ENCODE data around the gene NBEAL2. TPM values are rescaled to one million over a fixed set of nuclear protein-coding genes. Genes with fewer than 3 reads are reported as not detected.

Gene NBEAL2
- total RNA-seq, 1 experiment from 2014 or later = 80.0 TPM

DNA sequence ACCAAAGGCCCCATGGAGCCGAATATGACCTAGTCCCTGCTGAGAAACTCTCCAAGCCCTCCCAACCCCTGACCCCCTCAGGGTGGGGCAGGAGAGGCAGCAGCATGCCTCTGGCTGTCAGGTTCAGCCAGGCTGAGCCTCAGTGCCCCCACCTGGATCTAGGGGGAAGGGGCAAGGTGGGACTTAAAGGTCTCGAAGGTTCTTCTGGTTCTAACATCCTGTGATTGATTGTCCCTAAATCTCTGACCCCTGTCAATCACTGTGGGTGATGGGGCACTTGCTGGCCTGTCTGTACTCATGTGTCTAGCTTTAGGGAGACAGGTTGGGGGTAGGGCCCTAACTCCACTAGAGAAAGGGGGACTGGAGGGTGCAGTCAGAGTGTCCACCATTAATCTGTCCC, 13.8 kb downstream of the NBEAL2 start (continued):
- no peak for TF ChIP-seq ZNF281 (CRISPR knock-in tag; IDR thresholded peaks at IDR 0.05)
- no peak for TF ChIP-seq CREB1 (CRISPR knock-in tag; IDR thresholded peaks at IDR 0.05)

- TF ChIP-seq CBFB (CRISPR knock-in tag; IDR thresholded peaks at IDR 0.05; ENCODE audit: low read depth) = no peak
- no peak for TF ChIP-seq MAX (CRISPR knock-in tag; IDR thresholded peaks at IDR 0.05)
- TF ChIP-seq, protein P1, sequence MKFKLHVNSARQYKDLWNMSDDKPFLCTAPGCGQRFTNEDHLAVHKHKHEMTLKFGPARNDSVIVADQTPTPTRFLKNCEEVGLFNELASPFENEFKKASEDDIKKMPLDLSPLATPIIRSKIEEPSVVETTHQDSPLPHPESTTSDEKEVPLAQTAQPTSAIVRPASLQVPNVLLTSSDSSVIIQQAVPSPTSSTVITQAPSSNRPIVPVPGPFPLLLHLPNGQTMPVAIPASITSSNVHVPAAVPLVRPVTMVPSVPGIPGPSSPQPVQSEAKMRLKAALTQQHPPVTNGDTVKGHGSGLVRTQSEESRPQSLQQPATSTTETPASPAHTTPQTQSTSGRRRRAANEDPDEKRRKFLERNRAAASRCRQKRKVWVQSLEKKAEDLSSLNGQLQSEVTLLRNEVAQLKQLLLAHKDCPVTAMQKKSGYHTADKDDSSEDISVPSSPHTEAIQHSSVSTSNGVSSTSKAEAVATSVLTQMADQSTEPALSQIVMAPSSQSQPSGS (CRISPR knock-in tag; IDR thresholded peaks at IDR 0.05; ENCODE audit: borderline replicate concordance, low read depth) = no peak
- no peak for TF ChIP-seq IRF2 (CRISPR knock-in tag; IDR thresholded peaks at IDR 0.05; ENCODE audit: borderline replicate concordance, low read depth)
- TF ChIP-seq, protein P2, sequence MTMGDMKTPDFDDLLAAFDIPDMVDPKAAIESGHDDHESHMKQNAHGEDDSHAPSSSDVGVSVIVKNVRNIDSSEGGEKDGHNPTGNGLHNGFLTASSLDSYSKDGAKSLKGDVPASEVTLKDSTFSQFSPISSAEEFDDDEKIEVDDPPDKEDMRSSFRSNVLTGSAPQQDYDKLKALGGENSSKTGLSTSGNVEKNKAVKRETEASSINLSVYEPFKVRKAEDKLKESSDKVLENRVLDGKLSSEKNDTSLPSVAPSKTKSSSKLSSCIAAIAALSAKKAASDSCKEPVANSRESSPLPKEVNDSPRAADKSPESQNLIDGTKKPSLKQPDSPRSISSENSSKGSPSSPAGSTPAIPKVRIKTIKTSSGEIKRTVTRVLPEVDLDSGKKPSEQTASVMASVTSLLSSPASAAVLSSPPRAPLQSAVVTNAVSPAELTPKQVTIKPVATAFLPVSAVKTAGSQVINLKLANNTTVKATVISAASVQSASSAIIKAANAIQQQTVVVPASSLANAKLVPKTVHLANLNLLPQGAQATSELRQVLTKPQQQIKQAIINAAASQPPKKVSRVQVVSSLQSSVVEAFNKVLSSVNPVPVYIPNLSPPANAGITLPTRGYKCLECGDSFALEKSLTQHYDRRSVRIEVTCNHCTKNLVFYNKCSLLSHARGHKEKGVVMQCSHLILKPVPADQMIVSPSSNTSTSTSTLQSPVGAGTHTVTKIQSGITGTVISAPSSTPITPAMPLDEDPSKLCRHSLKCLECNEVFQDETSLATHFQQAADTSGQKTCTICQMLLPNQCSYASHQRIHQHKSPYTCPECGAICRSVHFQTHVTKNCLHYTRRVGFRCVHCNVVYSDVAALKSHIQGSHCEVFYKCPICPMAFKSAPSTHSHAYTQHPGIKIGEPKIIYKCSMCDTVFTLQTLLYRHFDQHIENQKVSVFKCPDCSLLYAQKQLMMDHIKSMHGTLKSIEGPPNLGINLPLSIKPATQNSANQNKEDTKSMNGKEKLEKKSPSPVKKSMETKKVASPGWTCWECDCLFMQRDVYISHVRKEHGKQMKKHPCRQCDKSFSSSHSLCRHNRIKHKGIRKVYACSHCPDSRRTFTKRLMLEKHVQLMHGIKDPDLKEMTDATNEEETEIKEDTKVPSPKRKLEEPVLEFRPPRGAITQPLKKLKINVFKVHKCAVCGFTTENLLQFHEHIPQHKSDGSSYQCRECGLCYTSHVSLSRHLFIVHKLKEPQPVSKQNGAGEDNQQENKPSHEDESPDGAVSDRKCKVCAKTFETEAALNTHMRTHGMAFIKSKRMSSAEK (CRISPR knock-in tag; IDR thresholded peaks at IDR 0.05; ENCODE audit: borderline replicate concordance) = no peak
- TF ChIP-seq, protein P3, sequence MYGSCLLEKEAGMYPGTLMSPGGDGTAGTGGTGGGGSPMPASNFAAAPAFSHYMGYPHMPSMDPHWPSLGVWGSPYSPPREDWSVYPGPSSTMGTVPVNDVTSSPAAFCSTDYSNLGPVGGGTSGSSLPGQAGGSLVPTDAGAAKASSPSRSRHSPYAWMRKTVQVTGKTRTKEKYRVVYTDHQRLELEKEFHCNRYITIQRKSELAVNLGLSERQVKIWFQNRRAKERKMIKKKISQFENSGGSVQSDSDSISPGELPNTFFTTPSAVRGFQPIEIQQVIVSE (CRISPR knock-in tag; IDR thresholded peaks at IDR 0.05; ENCODE audit: borderline replicate concordance) = no peak
- no peak for TF ChIP-seq FOXK1 (CRISPR knock-in tag; IDR thresholded peaks at IDR 0.05)
- TF ChIP-seq ZBTB43 (CRISPR knock-in tag; IDR thresholded peaks at IDR 0.05) = no peak
- TF ChIP-seq, protein P4, sequence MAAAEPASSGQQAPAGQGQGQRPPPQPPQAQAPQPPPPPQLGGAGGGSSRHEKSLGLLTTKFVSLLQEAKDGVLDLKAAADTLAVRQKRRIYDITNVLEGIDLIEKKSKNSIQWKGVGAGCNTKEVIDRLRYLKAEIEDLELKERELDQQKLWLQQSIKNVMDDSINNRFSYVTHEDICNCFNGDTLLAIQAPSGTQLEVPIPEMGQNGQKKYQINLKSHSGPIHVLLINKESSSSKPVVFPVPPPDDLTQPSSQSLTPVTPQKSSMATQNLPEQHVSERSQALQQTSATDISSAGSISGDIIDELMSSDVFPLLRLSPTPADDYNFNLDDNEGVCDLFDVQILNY (CRISPR knock-in tag; IDR thresholded peaks at IDR 0.05) = no peak
- TF ChIP-seq, protein P5, sequence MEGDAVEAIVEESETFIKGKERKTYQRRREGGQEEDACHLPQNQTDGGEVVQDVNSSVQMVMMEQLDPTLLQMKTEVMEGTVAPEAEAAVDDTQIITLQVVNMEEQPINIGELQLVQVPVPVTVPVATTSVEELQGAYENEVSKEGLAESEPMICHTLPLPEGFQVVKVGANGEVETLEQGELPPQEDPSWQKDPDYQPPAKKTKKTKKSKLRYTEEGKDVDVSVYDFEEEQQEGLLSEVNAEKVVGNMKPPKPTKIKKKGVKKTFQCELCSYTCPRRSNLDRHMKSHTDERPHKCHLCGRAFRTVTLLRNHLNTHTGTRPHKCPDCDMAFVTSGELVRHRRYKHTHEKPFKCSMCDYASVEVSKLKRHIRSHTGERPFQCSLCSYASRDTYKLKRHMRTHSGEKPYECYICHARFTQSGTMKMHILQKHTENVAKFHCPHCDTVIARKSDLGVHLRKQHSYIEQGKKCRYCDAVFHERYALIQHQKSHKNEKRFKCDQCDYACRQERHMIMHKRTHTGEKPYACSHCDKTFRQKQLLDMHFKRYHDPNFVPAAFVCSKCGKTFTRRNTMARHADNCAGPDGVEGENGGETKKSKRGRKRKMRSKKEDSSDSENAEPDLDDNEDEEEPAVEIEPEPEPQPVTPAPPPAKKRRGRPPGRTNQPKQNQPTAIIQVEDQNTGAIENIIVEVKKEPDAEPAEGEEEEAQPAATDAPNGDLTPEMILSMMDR (IDR thresholded peaks at IDR 0.05) = no peak
- no peak for TF ChIP-seq ELF4 (CRISPR knock-in tag; IDR thresholded peaks at IDR 0.05; ENCODE audit: low read depth)
- TF ChIP-seq CREM (CRISPR knock-in tag; IDR thresholded peaks at IDR 0.05) = no peak
- no peak for TF ChIP-seq FOXP4 (CRISPR knock-in tag; IDR thresholded peaks at IDR 0.05)
- TF ChIP-seq ZNF232 (CRISPR knock-in tag; IDR thresholded peaks at IDR 0.05) = no peak
- no peak for TF ChIP-seq RELA (CRISPR knock-in tag; IDR thresholded peaks at IDR 0.05; ENCODE audit: borderline replicate concordance)
- DNase-seq (ENCODE audit: low spot score) (no peak), ATAC-seq (no peak)
- no peak overlapping the region for H3K27ac Mint-ChIP-seq
- no peaks in the 10 kb centered on the region for H3K9me3 Mint-ChIP-seq
- H3K4me3 Mint-ChIP-seq = no peak overlapping the region
- CTCF ChIA-PET = interaction anchor here (1.1 to 2.8 kb wide), 4 partner anchors 9 to 70 kb away, joined by 3 to 9 read pairs (median 4); no protein-coding TSS in a partner anchor
- peaks cover 4% of the 10 kb centered on the region; the same call in 1 of the 2 replicates for H3K36me3 Mint-ChIP-seq
- POLR2A ChIA-PET = interaction anchor here (0.5 kb wide), 1 partner anchor 338 kb away, joined by 3 read pairs; no protein-coding TSS in a partner anchor
- peaks cover 9% of the 10 kb centered on the region for H3K4me1 Mint-ChIP-seq
- no peaks in the 10 kb centered on the region for H3K27me3 Mint-ChIP-seq (ENCODE audit: low read depth)
Observed at GRCh38 chr3:46993986-46994385, 14.5 kb downstream of the NBEAL2 start.

Measured in WTC11 (cell line).